Ishikawa (cell line): ENCODE results near the gene ADK.

ENCODE experiments used
- CREB1 ChIP-seq: IDR thresholded peaks from 2 replicates; pipeline ENCODE4 v1.6.1; 2012; ENCODE audit warnings: low read depth
- EP300 ChIP-seq: IDR thresholded peaks from 2 replicates; pipeline ENCODE4 v1.6.1; 2012; ENCODE audit warnings: borderline replicate concordance
- MAX ChIP-seq: IDR thresholded peaks from 2 replicates; pipeline ENCODE4 v1.6.1; 2012
- TAF1 ChIP-seq: IDR thresholded peaks from 2 replicates; pipeline ENCODE4 v1.6.1; 2012; ENCODE audit warnings: low read depth, mild to moderate bottlenecking
- TEAD4 ChIP-seq: IDR thresholded peaks from 2 replicates; pipeline ENCODE4 v1.6.1; 2012

- TF ChIP-seq MAX (no peak), TAF1 (no peak), CREB1 (no peak), TEAD4 (no peak), EP300 (no peak)
Measured at GRCh38 chr10:74383642-74384041, 232.6 kb downstream of the ADK start.
